HEK293 (cell line): Measurements from ENCODE around the gene NOC2L.

Experiments used
- CTCF ChIA-PET: fragments of 350-600 bp; formaldehyde crosslinking; extraction: SDS; loops from one replicate; lab custom pipeline; 2021; ENCODE audit warnings: antibody characterized with exemption; lab: Yijun Ruan, JAX
- POLR2A ChIA-PET: fragments of 300-600 bp; formaldehyde crosslinking; extraction: SDS; loops from one replicate; lab custom pipeline; 2020; ENCODE audit warnings: antibody characterized with exemption, inconsistent platforms; lab: Yijun Ruan, JAX
- H3K27ac ChIP-seq: fragments of 200-500 bp; sonication (Bioruptor generic); 2 replicates; pipeline ENCODE4 v1.5.1; 2014; ENCODE audit warnings: low read depth, low read length, control low read depth, inconsistent platforms; ENCODE audit errors: extremely low read depth
- H3K36me3 ChIP-seq, 2 experiments: fragments of 200-500 bp in 1 of 2; sonication (Bioruptor generic) in 1 of 2; 1 replicate in 1 of 2; 2 replicates in 1 of 2; pipeline ENCODE4 v1.5.1; 2014 to 2017; ENCODE audit warnings: inconsistent platforms in 2 of 2, low read length in 2 of 2; ENCODE audit not compliant: control insufficient read depth in 2 of 2, insufficient read depth in 1 of 2
- H3K4me1 ChIP-seq: fragments of 200-500 bp; sonication (Bioruptor generic); 2 replicates; pipeline ENCODE4 v1.5.1; 2014; ENCODE audit warnings: mild to moderate bottlenecking, low read length, inconsistent platforms; ENCODE audit not compliant: control insufficient read depth, insufficient read depth
- H3K4me3 ChIP-seq: 2 replicates; pipeline ENCODE4 v1.5.1; 2011; ENCODE audit warnings: low read depth, mild to moderate bottlenecking, control low read depth, low read length, moderate library complexity
- H3K9me3 ChIP-seq: fragments of 200-500 bp; sonication (Bioruptor generic); 2 replicates; pipeline ENCODE4 v1.5.1; 2014; ENCODE audit warnings: low read depth, low read length, inconsistent platforms; ENCODE audit not compliant: control insufficient read depth, insufficient read depth
- BCL11B ChIP-seq: fragments of 450-650 bp; formaldehyde crosslinking; IDR thresholded peaks from 2 replicates; pipeline ENCODE4 v1.5.1; 2016; ENCODE audit warnings: low read depth, missing biosample characterization, missing genetic modification characterization
- CTCF ChIP-seq: fragments of 450-650 bp; formaldehyde crosslinking; IDR thresholded peaks from 2 replicates; pipeline ENCODE4 v1.5.1; 2016; ENCODE audit warnings: missing biosample characterization, missing genetic modification characterization
- KLF16 ChIP-seq: fragments of 450-650 bp; formaldehyde crosslinking; IDR thresholded peaks from 2 replicates; pipeline ENCODE4 v1.5.1; 2017; ENCODE audit warnings: missing biosample characterization, missing genetic modification characterization
- MZF1 ChIP-seq: fragments of 450-650 bp; formaldehyde crosslinking; IDR thresholded peaks from 2 replicates; pipeline ENCODE4 v1.5.1; 2017; ENCODE audit warnings: missing biosample characterization, missing genetic modification characterization, borderline replicate concordance
- OSR2 ChIP-seq: fragments of 450-650 bp; formaldehyde crosslinking; IDR thresholded peaks from 2 replicates; pipeline ENCODE4 v1.5.1; 2016; ENCODE audit warnings: missing biosample characterization, missing genetic modification characterization
- ZBTB10 ChIP-seq: fragments of 450-650 bp; formaldehyde crosslinking; IDR thresholded peaks from 2 replicates; pipeline ENCODE4 v1.5.1; 2016; ENCODE audit warnings: missing biosample characterization, missing genetic modification characterization
- ZBTB17 ChIP-seq: fragments of 450-650 bp; formaldehyde crosslinking; IDR thresholded peaks from 2 replicates; pipeline ENCODE4 v1.5.1; 2016; ENCODE audit warnings: missing biosample characterization, missing genetic modification characterization
- ZBTB44 ChIP-seq: fragments of 450-650 bp; IDR thresholded peaks from 2 replicates; pipeline ENCODE4 v1.5.1; 2018; ENCODE audit warnings: missing biosample characterization, mild to moderate bottlenecking, missing genetic modification characterization
- ZNF114 ChIP-seq: fragments of 450-650 bp; formaldehyde crosslinking; IDR thresholded peaks from 2 replicates; pipeline ENCODE4 v1.5.0; 2017; ENCODE audit warnings: missing biosample characterization, missing genetic modification characterization
- ZNF132 ChIP-seq: fragments of 450-650 bp; formaldehyde crosslinking; IDR thresholded peaks from 2 replicates; pipeline ENCODE4 v1.5.1; 2017; ENCODE audit warnings: missing biosample characterization, missing genetic modification characterization, borderline replicate concordance
- ZNF146 ChIP-seq: fragments of 450-650 bp; formaldehyde crosslinking; IDR thresholded peaks from 2 replicates; pipeline ENCODE4 v1.5.1; 2016; ENCODE audit warnings: missing biosample characterization, missing genetic modification characterization
- ZNF2 ChIP-seq: fragments of 450-650 bp; formaldehyde crosslinking; IDR thresholded peaks from 2 replicates; pipeline ENCODE4 v1.5.1; 2016; ENCODE audit warnings: missing biosample characterization, missing genetic modification characterization
- ZNF202 ChIP-seq: fragments of 450-650 bp; formaldehyde crosslinking; IDR thresholded peaks from 2 replicates; pipeline ENCODE4 v1.5.1; 2016; ENCODE audit warnings: missing biosample characterization, missing genetic modification characterization, borderline replicate concordance
- ZNF221 ChIP-seq: fragments of 450-650 bp; formaldehyde crosslinking; IDR thresholded peaks from 2 replicates; pipeline ENCODE4 v1.5.1; 2017; ENCODE audit warnings: missing biosample characterization, missing genetic modification characterization, borderline replicate concordance
- ZNF518A ChIP-seq: fragments of 450-650 bp; formaldehyde crosslinking; conservative IDR thresholded peaks from 2 replicates; pipeline ENCODE4 v1.5.1; 2016; ENCODE audit warnings: low read depth, missing biosample characterization, missing genetic modification characterization
- ZNF561 ChIP-seq: fragments of 450-650 bp; IDR thresholded peaks from 2 replicates; pipeline ENCODE4 v1.5.1; 2018; ENCODE audit warnings: missing biosample characterization, missing genetic modification characterization, borderline replicate concordance
- ZNF600 ChIP-seq: fragments of 450-650 bp; formaldehyde crosslinking; IDR thresholded peaks from 2 replicates; pipeline ENCODE4 v1.5.1; 2016; ENCODE audit warnings: missing biosample characterization, missing genetic modification characterization
- ZNF623 ChIP-seq: fragments of 450-650 bp; formaldehyde crosslinking; IDR thresholded peaks from 2 replicates; pipeline ENCODE4 v1.5.1; 2016; ENCODE audit warnings: missing biosample characterization, missing genetic modification characterization
- ZNF629 ChIP-seq: fragments of 450-650 bp; formaldehyde crosslinking; IDR thresholded peaks from 2 replicates; pipeline ENCODE4 v1.5.1; 2017; ENCODE audit warnings: missing biosample characterization, missing genetic modification characterization
- ZNF76 ChIP-seq: fragments of 450-650 bp; formaldehyde crosslinking; IDR thresholded peaks from 2 replicates; pipeline ENCODE4; 2016; ENCODE audit warnings: low read depth, missing biosample characterization, missing genetic modification characterization, borderline replicate concordance
- ZSCAN18 ChIP-seq: fragments of 450-650 bp; formaldehyde crosslinking; IDR thresholded peaks from 2 replicates; pipeline ENCODE4 v1.5.1; 2016; ENCODE audit warnings: missing biosample characterization, missing genetic modification characterization
- ZSCAN4 ChIP-seq: fragments of 450-650 bp; formaldehyde crosslinking; IDR thresholded peaks from 2 replicates; pipeline ENCODE4 v1.5.1; 2017; ENCODE audit warnings: missing biosample characterization, missing genetic modification characterization

NOC2L gene

GRCh38 chr1:997993-998744, 39.1 kb upstream of the NOC2L start:
- ChIA-PET POLR2A (interaction anchor here (0.7 to 6.5 kb wide), 8 partner anchors 9 to 118 kb away, joined by 3 to 44 read pairs (median 5); partner anchors contain the start of genes AGRN, C1orf159 and ISG15), CTCF (interaction anchor here (1.8 kb wide), 1 partner anchor 66 kb away, joined by 11 read pairs; no protein-coding TSS in a partner anchor)
- Histone ChIP-seq H3K9me3 (no peaks in the 10 kb centered on the region), H3K27ac (peak overlapping the region; percentile 97), H3K36me3 (peaks cover 0 to 26% of the 10 kb centered on the region in 2 experiments; a peak in 2 of 3 replicates), H3K4me1 (0 out of 2 replicates have a peak, but pooled peaks cover 3% of the 10 kb centered on the region), H3K4me3 (peak overlapping the region; percentile 74)
- TF ChIP-seq CTCF (tag by site-specific recombination) (0 out of 2 replicates have a peak, but pooled peaks have one; percentile 58), ZNF202 (tag by site-specific recombination) (no peak), ZBTB10 (peak; percentile 91), ZNF146 (tag by site-specific recombination) (peak; percentile 14; the same call in 1 of the 2 replicates), KLF16 (tag by site-specific recombination) (0 out of 2 replicates have a peak, but pooled peaks have one; percentile 43), ZNF629 (peak; percentile 52), ZBTB44 (tag by site-specific recombination) (no peak), ZNF561 (tag by site-specific recombination) (peak; percentile 65; the same call in 1 of the 2 replicates), BCL11B (peak; percentile 18; the same call in 1 of the 2 replicates), OSR2 (tag by site-specific recombination) (no peak), ZNF76 (peak; percentile 42; the same call in 1 of the 2 replicates), ZNF623 (tag by site-specific recombination) (no peak), ZNF132 (tag by site-specific recombination) (no peak), ZNF518A (tag by site-specific recombination) (no peak), ZNF600 (tag by site-specific recombination) (peak; percentile 81), ZNF221 (tag by site-specific recombination) (no peak), ZSCAN4 (no peak), ZNF2 (tag by site-specific recombination) (peak; percentile 50; the same call in 1 of the 2 replicates), MZF1 (tag by site-specific recombination) (no peak), ZSCAN18 (tag by site-specific recombination) (no peak), ZNF114 (tag by site-specific recombination) (no peak), ZBTB17 (tag by site-specific recombination) (peak; percentile 93)
